HG03342 (cell line): Measurements from ENCODE around the gene DNAI2.

ENCODE experiments used
- ATAC-seq: cut with Tn5 transposase; IDR thresholded peaks from one replicate; pipeline ENCODE4 v1.9.1; 2021; ENCODE audit warnings: mild to moderate bottlenecking, moderate library complexity; ENCODE audit not compliant: unreplicated experiment

Gene DNAI2, protein sequence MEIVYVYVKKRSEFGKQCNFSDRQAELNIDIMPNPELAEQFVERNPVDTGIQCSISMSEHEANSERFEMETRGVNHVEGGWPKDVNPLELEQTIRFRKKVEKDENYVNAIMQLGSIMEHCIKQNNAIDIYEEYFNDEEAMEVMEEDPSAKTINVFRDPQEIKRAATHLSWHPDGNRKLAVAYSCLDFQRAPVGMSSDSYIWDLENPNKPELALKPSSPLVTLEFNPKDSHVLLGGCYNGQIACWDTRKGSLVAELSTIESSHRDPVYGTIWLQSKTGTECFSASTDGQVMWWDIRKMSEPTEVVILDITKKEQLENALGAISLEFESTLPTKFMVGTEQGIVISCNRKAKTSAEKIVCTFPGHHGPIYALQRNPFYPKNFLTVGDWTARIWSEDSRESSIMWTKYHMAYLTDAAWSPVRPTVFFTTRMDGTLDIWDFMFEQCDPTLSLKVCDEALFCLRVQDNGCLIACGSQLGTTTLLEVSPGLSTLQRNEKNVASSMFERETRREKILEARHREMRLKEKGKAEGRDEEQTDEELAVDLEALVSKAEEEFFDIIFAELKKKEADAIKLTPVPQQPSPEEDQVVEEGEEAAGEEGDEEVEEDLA

DNA sequence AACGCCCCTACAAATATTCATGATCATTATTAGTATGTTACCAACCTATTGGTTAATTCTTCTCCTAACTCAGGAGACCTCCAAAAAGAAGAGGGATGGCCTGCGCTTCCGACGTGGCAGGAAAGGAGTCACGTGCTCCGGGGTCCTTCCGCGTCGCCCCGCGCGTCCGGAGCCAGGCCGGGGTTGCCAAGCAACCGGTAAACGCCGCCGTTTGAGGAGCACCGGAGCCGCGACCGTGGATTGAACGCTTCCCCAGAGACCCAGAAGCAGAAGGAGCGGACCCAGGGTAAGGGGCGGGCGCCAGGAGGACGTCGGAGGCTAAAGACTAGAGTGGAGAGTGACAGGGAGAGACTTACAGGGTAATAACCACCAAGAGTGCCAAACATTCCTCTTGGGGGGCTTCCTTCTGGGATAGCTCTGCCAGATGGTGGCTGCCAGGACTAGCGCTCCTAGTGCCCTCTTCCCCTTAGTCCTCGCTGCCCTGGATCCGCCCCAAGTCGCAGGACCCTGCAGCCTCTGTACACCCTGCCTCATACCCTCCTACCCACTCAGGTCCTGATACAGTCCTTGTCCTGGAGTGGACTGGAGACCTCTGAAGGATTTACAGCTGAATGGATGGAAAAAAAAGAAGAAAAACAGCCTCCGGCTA is at the start of gene DNAI2:
Gene DNAI2, plus strand, starts transcription at position 175 of the 649 bp plus-strand sequence. CDS start 7,584 bp downstream, outside the sequence.
- no peak for ATAC-seq

DNA sequence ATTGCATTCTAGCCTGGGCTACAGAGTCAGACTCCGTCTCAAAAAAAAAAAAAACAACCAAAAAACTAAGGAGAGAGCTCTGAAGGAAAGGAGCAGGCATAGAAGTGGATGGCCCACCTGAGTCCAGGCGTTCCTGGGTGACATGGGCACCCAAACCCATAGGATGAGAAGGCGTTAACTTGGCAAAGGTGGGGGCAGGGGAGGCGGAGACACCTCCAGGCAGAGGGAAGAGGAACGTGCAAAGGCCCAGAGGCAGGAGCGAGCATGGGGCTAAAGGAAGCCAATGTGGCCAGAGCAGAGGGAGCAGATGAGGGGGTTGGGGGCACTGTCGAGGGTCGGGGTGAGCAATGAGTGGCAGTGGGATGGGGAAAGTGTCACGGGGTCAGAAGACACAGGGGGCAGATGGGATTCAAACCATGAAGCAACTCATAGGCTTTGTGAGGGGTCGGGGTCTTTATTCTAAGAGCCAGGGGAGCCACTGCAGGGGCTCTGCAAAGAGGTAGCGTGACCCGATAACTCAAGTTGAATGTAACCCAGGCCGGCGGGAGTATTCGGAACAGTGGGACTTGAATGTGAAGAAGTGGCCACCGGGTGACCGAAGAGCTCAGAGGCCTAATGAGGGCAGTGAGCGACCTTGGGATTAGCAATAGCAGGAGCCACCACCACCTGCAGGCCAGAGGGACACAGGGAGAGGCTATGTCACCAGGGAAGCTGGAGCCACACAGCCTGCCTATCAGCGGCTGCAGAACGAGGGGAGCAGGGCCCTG is 48.9 kb upstream of the DNAI2 start:
- ATAC-seq: no peak

DNA sequence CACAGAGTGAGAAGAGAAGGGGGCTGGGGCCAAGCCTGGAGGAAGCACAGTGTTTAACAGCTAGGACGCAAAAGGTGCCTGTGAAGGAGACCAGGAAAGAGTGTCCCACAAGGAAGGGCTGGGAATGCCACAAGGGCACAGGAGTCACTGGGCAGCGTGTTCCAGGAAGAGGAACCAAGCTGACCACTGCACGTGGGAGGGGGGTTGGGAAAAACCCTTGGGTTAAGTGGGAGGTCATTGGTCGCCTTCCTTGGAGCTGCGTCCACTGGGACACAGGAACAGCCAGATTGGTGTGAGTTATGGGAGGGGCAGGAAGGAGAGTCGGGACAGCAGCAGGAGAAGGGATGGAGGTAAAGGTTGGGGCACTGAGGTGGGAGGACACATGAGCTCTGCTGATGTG is 47.8 kb upstream of the DNAI2 start:
- no peak for ATAC-seq

DNA sequence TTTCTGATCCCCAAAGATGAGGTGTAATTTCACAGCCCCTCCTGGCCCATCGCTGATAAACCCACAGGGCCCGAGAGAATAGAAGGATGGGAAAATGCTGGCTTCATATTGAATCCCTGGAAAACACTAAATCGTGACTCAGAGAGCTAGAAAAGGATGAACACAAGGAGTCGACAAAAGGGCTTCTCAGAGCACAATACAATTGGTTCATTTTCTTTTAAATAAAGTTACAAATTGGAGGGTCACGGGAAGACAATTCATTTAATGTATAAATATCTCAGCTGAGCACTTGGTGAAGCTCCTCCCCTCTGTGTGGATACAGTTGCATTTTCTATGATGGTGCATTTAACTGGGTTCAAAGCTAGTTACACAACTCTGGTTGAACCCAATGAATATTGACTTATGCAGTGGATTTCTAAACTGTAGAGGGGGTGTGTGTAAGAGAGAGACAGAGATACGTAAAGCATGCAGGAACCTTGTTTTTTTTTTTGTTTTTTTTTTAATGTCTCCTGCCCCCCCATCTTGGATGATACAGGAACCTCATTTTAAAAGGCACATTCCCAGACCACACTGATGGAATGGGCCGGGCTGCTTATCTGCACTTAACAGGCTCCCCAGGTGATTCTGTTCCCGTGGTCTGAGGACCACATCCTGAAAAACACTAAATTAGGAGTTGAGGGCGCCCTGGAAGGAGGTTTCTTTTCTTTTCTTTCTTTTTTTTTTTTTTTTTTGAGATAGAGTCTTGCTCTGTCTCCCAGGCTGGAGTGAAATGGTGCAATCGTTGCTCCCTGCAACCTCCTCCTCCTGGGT is 46.6 kb upstream of the DNAI2 start:
- ATAC-seq: no peak

DNA sequence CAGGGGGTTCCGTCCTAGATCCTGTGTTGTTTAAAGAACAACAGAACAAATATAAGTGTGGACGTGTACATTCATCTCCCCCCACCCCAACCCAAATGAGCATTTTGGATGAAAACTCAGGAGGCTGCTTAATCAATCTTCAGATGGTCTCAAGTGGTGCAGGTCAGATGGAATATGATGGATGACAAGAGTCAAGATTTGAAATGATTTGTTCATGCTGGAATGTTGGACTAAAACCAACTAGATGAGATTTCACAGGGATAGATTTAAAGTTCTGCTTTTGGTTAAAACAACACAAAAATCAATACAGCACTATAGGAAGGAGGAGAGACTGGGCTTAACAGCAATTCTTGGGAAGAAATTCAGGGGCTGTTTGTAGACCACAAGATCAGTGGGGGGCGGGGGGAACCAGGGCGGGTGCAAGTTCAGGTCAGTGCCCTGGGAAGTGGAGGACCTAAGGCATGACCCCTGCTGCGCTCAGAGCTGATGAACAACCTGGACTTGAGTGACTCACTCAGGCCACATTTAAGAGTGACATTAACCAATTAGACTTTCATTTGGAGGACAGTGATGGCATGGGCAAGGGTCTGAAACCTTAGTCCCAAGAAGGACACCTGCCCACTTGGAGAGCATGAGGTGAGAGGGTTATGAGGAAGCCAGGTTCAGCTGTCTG is 45.6 kb upstream of the DNAI2 start:
- no peak for ATAC-seq

DNA sequence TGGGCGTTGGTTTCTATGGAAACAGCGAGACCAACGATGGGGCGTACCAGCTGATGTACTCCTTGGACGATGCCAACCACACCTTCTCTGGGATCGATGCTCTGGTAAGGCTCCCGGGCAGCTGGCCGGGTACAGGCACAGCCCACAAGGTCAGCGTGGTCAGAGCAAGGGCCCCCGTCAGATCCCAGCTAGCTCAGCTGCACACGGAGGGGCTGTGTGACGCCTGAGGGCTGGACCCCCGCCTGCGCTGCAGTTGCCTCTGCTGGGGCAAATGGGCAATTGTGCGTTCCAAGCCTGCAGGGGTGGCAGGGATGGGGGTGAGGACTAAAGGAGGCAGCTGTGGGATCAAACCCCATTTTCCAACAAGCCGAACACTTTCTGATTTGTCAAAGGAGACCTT is 43.1 kb upstream of the DNAI2 start:
- no peak for ATAC-seq

DNA sequence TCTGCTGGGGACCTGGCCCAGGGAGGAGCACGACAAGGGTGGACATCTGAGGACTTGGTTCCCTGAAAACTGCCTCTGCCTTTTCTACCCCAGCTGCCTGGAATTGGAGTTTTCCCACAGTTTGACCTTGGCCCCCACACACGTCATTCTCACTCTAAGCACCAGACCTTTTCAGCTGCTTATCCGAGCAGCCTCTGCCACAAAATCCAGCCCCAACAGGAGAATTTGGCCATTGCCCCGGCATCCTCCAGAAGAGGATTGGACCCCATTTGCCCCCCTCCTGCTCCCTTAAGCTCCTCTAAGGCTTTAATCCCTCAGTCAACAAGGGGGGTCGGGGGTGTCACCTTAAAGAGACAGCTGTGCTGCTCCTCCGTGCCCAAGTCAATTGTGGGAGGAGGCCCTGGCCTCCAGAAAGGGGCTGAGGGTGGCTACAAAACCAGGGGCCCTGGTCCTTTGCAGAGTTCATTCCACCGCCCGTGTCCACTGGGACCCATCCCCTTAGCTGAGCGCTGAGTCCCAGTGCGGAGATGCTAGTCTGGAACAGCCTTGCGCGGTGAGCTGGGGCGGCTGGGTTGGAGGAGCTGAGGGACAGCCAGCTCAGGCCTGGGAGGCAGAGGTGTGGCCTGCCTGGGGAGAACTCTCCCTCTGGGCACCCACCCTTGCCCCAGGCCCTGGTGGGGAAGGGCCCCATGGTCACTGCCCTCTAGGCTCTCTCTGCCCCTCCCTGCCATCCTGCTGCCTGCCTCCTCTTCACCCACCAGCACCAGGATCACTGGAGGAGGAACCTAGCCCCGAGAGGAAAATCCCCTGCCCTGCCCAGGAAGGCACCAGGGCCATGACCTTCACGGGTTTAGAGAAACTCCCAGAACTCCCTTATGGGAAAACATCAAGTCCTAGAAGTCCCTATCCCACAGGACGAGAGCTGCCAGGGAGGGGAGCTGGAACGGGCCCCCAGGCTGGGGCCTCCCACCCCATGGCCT is 41.8 kb upstream of the DNAI2 start:
- ATAC-seq: no peak

DNA sequence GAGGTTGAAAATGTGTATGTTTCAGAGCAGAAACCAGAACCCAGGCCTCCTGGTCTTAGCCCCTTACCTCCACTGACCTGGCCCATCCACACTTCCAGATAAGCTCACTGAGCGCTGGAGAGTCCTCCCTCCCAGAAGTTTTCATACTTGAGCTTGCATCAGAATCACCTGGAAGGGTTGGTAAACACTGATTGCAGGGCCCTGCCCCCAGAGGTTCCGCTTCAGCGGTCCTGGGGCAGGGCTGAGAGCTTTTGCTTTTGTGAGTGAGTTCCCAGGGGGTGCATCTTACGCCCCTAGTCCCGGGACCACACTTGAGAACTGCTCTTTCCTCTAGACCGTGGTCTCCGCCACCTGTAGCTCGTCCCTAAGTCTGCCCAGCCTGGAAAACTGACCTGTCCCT is 40.1 kb upstream of the DNAI2 start:
- ATAC-seq: no peak

DNA sequence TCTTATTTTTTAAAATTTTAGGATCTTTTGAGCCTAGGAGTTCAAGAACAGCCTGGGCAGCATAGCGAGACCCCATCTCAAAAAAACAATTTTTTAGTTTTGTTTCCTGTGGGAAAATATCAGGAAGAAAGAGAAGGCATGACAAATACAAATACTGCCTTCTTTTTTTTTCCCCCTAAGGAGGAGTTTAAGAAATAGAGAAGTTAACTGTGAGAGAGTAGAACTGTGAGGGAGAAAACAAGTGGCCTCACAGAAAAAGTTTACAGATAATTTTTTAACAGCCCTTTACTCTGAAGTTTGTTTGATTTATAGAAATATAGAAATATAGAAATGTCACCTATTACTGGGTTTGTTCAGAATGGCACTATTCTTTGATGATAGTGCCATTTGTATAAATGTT is 39.5 kb upstream of the DNAI2 start:
- ATAC-seq: no peak

DNA sequence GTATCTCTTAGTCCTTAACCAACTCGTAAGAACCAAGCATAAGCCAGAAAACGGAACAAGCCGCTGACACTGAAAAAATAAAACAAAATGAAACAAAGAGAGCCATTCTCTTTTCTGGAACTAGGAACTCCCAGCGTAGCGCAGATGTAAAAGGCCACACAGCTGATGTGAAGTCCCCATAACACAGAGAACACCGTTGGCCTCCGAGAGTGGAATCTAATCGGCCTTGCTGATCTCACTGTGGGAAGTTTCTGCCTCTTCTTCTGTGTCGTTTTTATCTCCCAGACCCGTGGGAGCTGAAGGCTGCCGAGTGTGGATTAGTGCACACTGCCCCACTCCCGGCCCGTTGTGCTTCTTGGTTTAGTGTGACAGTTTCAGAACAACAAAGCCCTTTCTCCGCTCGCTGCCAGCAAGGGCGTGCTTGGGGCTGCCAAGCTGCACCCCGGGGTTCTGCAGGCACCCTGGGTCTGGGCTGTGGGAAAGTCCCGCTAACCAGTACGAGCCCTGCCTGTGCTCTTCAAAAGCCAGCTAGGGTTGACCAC is 38.9 kb upstream of the DNAI2 start:
- no peak for ATAC-seq

DNA sequence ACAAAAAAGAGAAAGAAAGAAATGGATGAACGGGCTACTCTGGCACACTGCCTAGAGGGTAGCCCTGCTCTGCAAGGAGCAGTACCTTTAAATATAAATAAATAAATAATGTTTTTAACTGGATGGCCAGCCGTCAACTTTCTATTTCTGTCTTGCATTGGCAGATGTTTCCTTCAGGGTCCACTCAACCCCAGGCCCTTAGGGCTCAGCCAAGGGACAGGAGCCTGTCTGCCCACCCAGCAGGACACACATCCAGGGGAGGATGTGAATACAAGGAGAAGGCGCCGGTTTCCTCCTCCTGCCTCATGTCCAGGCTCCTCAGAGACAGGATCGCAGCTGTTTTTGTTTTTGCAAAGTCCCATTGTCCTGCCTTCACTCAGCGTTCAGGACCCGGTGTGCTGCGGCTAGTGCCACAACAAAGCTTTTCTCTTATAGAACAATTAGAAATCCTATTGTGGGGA is 38.1 kb upstream of the DNAI2 start:
- ATAC-seq: no peak

DNA sequence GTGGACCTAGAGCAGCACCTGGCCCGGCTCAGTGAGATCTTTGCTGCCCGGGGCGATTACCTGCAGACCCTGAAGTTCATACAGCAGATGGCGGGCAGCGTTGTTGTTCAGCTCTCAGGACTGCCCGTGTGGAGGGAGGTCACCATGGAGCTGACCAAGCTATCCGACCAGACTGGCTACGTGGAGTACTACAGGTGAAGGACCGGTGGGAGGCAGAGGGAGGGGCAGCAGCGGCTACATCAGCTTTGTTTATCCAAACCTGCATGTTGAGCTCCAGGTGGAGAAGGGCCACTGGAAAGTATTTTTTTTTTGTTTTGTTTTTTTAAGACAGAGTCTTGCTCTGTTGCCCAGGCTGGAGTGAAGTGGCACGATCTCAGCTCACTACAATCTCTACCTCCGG is 36.7 kb upstream of the DNAI2 start:
- no peak for ATAC-seq

DNA sequence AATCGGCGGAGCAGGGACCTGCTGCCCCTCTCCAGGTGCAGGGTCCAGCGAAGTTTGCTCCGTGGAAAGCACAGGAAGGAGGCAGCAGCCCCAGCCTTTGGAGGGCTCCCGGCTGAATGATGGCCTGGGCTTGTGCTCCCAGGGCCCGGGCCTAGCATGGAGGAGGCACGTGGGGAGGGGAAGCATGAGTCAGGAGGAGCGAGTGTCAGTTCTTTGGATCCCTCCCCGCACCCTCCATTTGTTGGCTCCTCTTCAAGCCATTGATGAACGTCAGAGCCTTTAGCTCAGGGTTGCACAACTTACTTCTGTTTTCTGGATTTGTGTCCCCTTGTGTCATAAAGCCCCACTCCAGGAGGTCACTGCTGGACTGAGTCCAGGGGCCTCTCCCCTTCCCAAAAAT is 34.9 kb upstream of the DNAI2 start:
- ATAC-seq: no peak

DNA sequence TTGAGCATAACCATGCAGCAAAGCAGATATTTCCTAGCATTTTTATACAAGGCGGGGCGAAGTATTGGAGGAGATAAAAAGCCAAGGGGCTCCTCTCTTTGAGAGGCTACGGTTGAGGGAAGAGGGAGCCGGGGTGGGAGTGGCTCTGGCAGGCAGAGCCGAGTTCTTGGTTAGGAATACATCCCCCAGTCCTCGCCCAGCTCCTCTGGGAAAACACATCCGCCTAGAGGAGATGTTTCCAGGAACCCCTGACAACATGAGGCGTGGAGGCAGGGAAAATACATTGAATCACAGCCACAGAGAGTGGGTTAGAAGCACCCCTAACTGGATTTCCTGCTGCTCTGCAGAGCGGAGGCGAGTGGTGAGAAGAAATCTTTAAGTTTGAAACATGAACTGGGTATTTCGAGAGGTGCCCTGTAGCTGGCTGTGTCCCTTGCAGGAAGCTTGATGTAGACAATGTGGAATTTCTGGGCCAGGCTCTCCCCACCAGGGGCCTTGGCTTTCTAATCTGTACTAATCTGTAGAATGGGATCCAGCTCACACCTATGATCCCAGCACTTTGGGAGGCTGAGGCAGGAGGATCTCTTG is 33.3 kb upstream of the DNAI2 start:
- ATAC-seq: no peak

DNA sequence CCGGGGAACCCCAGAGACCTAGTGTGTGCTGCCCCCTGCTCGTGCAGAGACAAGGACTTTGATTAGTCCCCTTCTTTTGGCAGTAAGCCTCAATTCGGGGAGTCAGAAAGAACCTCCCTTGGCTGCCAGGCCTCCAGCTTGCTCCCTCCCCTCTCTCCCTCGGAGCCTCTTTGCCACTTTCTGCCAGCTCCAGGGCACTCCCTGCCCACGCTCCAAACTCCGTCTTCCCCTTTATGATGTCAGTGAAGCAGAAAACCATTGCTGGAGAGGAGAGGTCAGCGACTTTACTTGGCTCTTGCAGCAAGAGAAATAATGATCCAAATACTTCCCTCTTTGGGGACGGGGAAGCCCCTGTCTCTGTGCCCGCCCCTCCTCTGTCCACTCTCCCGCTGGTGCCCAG is 32.6 kb upstream of the DNAI2 start:
- ATAC-seq: no peak

DNA sequence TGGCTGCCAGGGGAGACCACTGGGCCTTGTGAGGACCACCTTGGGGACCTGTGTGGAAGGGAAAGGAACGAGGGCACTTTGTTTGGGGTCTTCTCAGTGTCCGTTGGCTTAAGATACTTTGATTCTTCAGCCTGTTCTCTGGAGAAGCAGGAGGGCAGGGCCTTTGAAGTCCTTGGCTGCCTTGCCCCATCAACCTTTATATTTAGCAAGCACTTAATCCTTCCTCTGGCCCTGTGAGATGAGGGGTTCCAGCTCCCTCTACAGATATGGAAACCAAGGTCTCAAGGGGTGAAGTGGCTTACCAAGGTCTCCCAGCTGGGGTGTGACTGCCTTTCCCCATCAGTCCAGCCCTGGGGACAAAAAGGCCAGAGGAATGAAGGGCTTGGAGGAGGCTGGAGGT is 32.2 kb upstream of the DNAI2 start:
- no peak for ATAC-seq

DNA sequence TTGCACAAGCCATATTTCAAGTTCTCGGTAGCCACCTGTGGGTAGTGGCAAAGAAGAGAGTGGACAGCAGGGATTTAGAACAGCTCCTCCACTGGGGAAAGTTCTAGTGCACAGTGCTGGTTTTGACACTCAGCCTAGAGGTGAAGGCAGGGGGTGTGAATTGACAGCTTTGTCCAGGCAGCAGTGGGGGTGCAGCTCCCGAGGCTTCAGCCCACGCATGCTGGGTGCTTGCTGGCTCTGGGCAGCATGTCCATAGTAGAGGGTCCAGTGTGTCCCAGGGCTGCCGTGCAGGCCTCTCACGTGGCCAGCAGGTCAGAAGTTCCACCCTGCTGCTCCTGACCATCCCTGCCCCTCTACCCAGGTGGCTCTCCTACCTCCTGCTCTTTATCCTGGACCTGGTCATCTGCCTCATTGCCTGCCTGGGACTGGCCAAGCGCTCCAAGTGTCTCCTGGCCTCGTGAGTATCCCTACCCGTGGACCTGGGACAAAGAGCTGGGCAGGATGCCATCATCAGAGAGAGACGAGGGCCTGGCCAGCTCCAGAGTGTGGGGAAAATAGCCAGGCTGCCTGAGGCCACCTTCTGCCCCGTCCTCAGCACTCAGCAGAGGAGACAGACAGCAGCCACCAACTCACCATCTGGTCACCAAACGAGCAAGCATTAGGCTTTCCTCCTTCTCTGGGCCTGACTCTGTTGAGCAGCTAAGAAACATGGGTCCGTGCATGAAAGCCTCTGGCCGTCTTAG is 30.9 kb upstream of the DNAI2 start:
- no peak for ATAC-seq
